H9 (cell line): ENCODE measurements around the gene STARD3. TPM values are rescaled to one million over a fixed set of nuclear protein-coding genes. Genes with fewer than 3 reads are reported as not detected.

Experiments used
- DNase-seq: peaks from one replicate; pipeline ENCODE4 v3.0.0-alpha.2; 2017
- H2AFZ ChIP-seq: one replicate; pipeline ENCODE4 v1.6.1; 2013; ENCODE audit warnings: mild to moderate bottlenecking, low read length, control low read depth, moderate library complexity
- H2AK5ac ChIP-seq: 2 replicates; pipeline ENCODE4 v1.6.1; 2013; ENCODE audit warnings: low read length, control low read depth, mixed read lengths; ENCODE audit not compliant: insufficient read length
- H2BK120ac ChIP-seq: one replicate; pipeline ENCODE4 v1.6.1; 2013; ENCODE audit warnings: low read depth, mild to moderate bottlenecking, low read length, control low read depth, inconsistent platforms; ENCODE audit not compliant: poor library complexity, severe bottlenecking
- H2BK12ac ChIP-seq: 2 replicates; pipeline ENCODE4 v1.6.1; 2013; ENCODE audit warnings: low read length, control low read depth, mixed read lengths, low read depth; ENCODE audit not compliant: insufficient read length
- H2BK15ac ChIP-seq: 2 replicates; pipeline ENCODE4 v1.6.1; 2013; ENCODE audit warnings: low read depth, low read length, control low read depth
- H2BK20ac ChIP-seq: one replicate; pipeline ENCODE4 v1.6.1; 2013; ENCODE audit warnings: low read depth, mild to moderate bottlenecking, low read length, control low read depth, inconsistent platforms; ENCODE audit not compliant: poor library complexity, severe bottlenecking
- H2BK5ac ChIP-seq: 2 replicates; pipeline ENCODE4 v1.6.1; 2013; ENCODE audit warnings: low read length, control low read depth, mixed read lengths; ENCODE audit not compliant: insufficient read length
- H3K14ac ChIP-seq: 2 replicates; pipeline ENCODE4 v1.6.1; 2013; ENCODE audit warnings: low read length, control low read depth; ENCODE audit not compliant: insufficient read depth
- H3K18ac ChIP-seq: 2 replicates; pipeline ENCODE4 v1.6.1; 2013; ENCODE audit warnings: low read depth, mild to moderate bottlenecking, mixed read lengths, low read length, control low read depth; ENCODE audit not compliant: insufficient read length
- H3K23ac ChIP-seq: 2 replicates; pipeline ENCODE4 v1.6.1; 2013; ENCODE audit warnings: low read length, control low read depth, mixed read lengths, low read depth; ENCODE audit not compliant: insufficient read length
- H3K23me2 ChIP-seq: 2 replicates; pipeline ENCODE4 v1.6.1; 2013; ENCODE audit warnings: low read depth, mild to moderate bottlenecking, mixed read lengths, low read length, control low read depth; ENCODE audit not compliant: insufficient read length, poor library complexity, severe bottlenecking
- H3K27ac ChIP-seq: 2 replicates; pipeline ENCODE4 v1.5.1; 2013; ENCODE audit warnings: low read length, control low read depth, mixed read lengths, low read depth; ENCODE audit not compliant: insufficient read length
- H3K27me3 ChIP-seq: 2 replicates; pipeline ENCODE4 v1.6.1; 2013; ENCODE audit warnings: low read length, control low read depth, inconsistent platforms; ENCODE audit not compliant: insufficient read depth
- H3K4ac ChIP-seq: 2 replicates; pipeline ENCODE4 v1.6.1; 2013; ENCODE audit warnings: low read depth, mild to moderate bottlenecking, control low read depth, inconsistent platforms, low read length, moderate library complexity
- H3K4me1 ChIP-seq: 2 replicates; pipeline ENCODE4 v1.6.1; 2013; ENCODE audit warnings: low read length, control low read depth, inconsistent platforms; ENCODE audit not compliant: insufficient read depth
- H3K4me2 ChIP-seq: 2 replicates; pipeline ENCODE4 v1.6.1; 2013; ENCODE audit warnings: low read length, control low read depth, mixed read lengths; ENCODE audit not compliant: insufficient read length, insufficient read depth
- H3K56ac ChIP-seq: 2 replicates; pipeline ENCODE4 v1.6.1; 2013; ENCODE audit warnings: low read depth, mild to moderate bottlenecking, mixed read lengths, low read length, control low read depth; ENCODE audit not compliant: insufficient read length
- H3K79me1 ChIP-seq: 2 replicates; pipeline ENCODE4 v1.6.1; 2013; ENCODE audit warnings: low read depth, mild to moderate bottlenecking, moderate library complexity, low read length, control low read depth, inconsistent platforms; ENCODE audit not compliant: insufficient read depth, poor library complexity, severe bottlenecking
- H3K79me2 ChIP-seq: 2 replicates; pipeline ENCODE4 v1.6.1; 2013; ENCODE audit warnings: low read length, control low read depth, inconsistent platforms; ENCODE audit not compliant: insufficient read depth
- H3K9ac ChIP-seq: 2 replicates; pipeline ENCODE4 v1.6.1; 2013; ENCODE audit warnings: low read length, control low read depth, mixed read lengths; ENCODE audit not compliant: insufficient read length; ENCODE audit errors: extremely low read depth
- H3K9me3 ChIP-seq: one replicate; pipeline ENCODE4 v1.6.1; 2013; ENCODE audit warnings: low read depth, low read length, inconsistent platforms; ENCODE audit not compliant: control insufficient read depth
- H3T11ph ChIP-seq: one replicate; pipeline ENCODE4 v1.6.1; 2013; ENCODE audit warnings: mild to moderate bottlenecking, low read length, control low read depth, inconsistent platforms
- H4K20me1 ChIP-seq: one replicate; pipeline ENCODE4 v1.6.1; 2013; ENCODE audit not compliant: control insufficient read depth, insufficient read length, insufficient read depth
- H4K5ac ChIP-seq: 2 replicates; pipeline ENCODE4 v1.6.1; 2013; ENCODE audit warnings: low read depth, mild to moderate bottlenecking, mixed read lengths, low read length, control low read depth; ENCODE audit not compliant: insufficient read length
- H4K8ac ChIP-seq: replicated peaks from 2 replicates; pipeline ENCODE4 v1.6.1; 2013; ENCODE audit warnings: low read length, control low read depth, mixed read lengths, low read depth; ENCODE audit not compliant: insufficient read length
- H4K91ac ChIP-seq: 2 replicates; pipeline ENCODE4 v1.6.1; 2013; ENCODE audit warnings: low read depth, mild to moderate bottlenecking, moderate library complexity, mixed read lengths, low read length, control low read depth; ENCODE audit not compliant: insufficient read length
- H3K27ac Mint-ChIP-seq, 3 experiments: 2 replicates in 2 of 3; 3 replicates in 1 of 3; pipeline ENCODE4 v1.8.0; 2020 to 2021; ENCODE audit warnings: mixed read lengths in 3 of 3, mild to moderate bottlenecking in 1 of 3, moderate library complexity in 1 of 3
- H3K27me3 Mint-ChIP-seq: 2 replicates; pipeline ENCODE4 v1.8.0; 2021; ENCODE audit warnings: low read depth, mild to moderate bottlenecking, moderate library complexity, mixed read lengths
- H3K36me3 Mint-ChIP-seq, 3 experiments: 2 replicates in 2 of 3; 3 replicates in 1 of 3; pipeline ENCODE4 v1.8.0; 2020 to 2021; ENCODE audit warnings: low read depth in 3 of 3, mixed read lengths in 3 of 3; ENCODE audit not compliant: insufficient read depth in 1 of 3
- H3K4me1 Mint-ChIP-seq, 2 experiments: 2 replicates each; pipeline ENCODE4 v1.8.0; 2020; ENCODE audit warnings: mixed read lengths in 2 of 2
- H3K4me3 Mint-ChIP-seq, 2 experiments: 2 replicates in 1 of 2; 3 replicates in 1 of 2; pipeline ENCODE4 v1.8.0; 2020 to 2021; ENCODE audit warnings: mild to moderate bottlenecking in 2 of 2, mixed read lengths in 2 of 2, moderate library complexity in 1 of 2
- H3K9me3 Mint-ChIP-seq, 2 experiments: 2 replicates in 1 of 2; 3 replicates in 1 of 2; pipeline ENCODE4 v1.8.0; 2020; ENCODE audit warnings: mild to moderate bottlenecking in 2 of 2, mixed read lengths in 2 of 2, moderate library complexity in 1 of 2
- CTCF ChIP-seq: fragments of 200-600 bp; sonication (generic); conservative IDR thresholded peaks from 3 replicates; pipeline ENCODE4 v1.8.0; 2021; ENCODE audit warnings: antibody characterized with exemption, mild to moderate bottlenecking
- WGBS: extraction: QIAGEN DNeasy Blood & Tissue Kit; methylation state at CpG from one replicate; pipeline ENCODE4 v1.1.7; 2013; ENCODE audit warnings: missing lambda C conversion rate, low lambda C conversion rate, mixed read lengths; ENCODE audit not compliant: insufficient read length; ENCODE audit errors: extremely low coverage; 5-methylcytosine and 5-hydroxymethylcytosine counted together
- total RNA-seq: library from RNA; stranded (reverse); gene quantifications from 2 replicates; pipeline ENCODE4 v1.2.1, GENCODE V29; 2021

Gene STARD3
- total RNA-seq, 1 experiment from 2014 or later, result 51.3 TPM

DNA sequence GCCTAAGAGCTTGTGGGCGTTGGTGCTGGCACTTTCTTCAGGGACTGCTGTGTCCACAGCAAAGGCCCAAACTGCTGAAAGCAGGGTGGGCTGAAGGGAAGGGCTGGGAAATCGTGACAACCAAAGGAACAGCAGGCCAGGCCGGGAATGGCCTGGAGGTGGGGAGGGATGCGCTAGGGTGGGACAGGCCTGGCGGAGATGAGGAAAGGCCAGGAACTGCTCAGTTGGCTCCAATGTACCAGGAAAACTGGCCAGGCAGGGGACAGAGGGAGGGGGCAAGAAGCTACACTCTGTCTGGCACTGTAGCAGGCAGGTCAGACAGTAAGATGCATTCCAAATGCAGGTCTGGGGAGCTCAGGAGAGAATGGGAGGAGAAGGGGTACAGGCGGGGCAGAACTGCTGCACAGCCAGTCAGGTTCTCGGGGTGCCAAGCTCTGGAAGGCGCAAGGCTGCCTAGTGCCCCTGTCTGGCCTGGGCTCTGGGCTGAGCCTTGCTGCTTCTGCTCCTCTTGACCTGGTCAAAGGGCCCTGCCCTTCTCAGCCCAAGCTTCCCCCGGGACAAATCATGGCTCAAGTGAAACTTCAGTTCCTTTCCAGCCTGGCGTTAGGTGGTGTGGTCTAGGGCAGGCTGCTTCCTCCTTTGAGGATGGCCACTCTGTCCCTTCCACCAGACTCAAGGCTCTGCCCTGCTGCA, 38.6 kb downstream of the STARD3 start:
- no peaks in the 10 kb centered on the region for H3K4me1 ChIP-seq
- H2BK20ac ChIP-seq, result no peak overlapping the region
- no peak overlapping the region for H4K5ac ChIP-seq
- H3K79me1 ChIP-seq, result no peaks in the 10 kb centered on the region
- no peak overlapping the region for H3K4me2 ChIP-seq
- Mint-ChIP-seq H3K27me3 (peaks cover 15% of the 10 kb centered on the region), H3K4me1 (peaks cover 31 to 34% of the 10 kb centered on the region in 2 experiments), H3K4me3 (no peak overlapping the region), H3K9me3 (no peaks in the 10 kb centered on the region), H3K36me3 (peaks cover 0 to 6% (median 4%) of the 10 kb centered on the region in 3 experiments; a peak in 5 of 7 replicates), H3K27ac (peak overlapping the region; percentile 82 to 91 (median 90); a peak in 5 of 7 replicates)
- no peak for DNase-seq
- no peaks in the 10 kb centered on the region for H3K79me2 ChIP-seq
- H3K56ac ChIP-seq, result no peak overlapping the region
- H2AFZ ChIP-seq, result no peak overlapping the region
- WGBS, result no CpG with 5 or more reads among the region's 10 CpGs
- no peak overlapping the region for H2BK12ac ChIP-seq
- no peak overlapping the region for H3K14ac ChIP-seq
- no peak overlapping the region for H3K27ac ChIP-seq
- H3K23me2 ChIP-seq, result no peaks in the 10 kb centered on the region
- H2BK5ac ChIP-seq, result no peak overlapping the region
- no peak overlapping the region for H4K91ac ChIP-seq
- H3K23ac ChIP-seq, result no peak overlapping the region
- no peaks in the 10 kb centered on the region for H3K9me3 ChIP-seq
- no peak overlapping the region for H2BK15ac ChIP-seq
- no peak overlapping the region for H3K4ac ChIP-seq
- no peaks in the 10 kb centered on the region for H4K20me1 ChIP-seq
- no peak overlapping the region for H2BK120ac ChIP-seq
- H3T11ph ChIP-seq, result no peak overlapping the region
- H4K8ac ChIP-seq, result no peak overlapping the region
- no peak overlapping the region for H3K9ac ChIP-seq
- no peak overlapping the region for H3K18ac ChIP-seq
- H3K27me3 ChIP-seq, result no peaks in the 10 kb centered on the region
- H2AK5ac ChIP-seq, result no peak overlapping the region
- TF ChIP-seq CTCF, result no peak
